Left colon (tissue), 2 donors: Measurements from ENCODE around the gene DENND4A. TPM values are rescaled to one million over a fixed set of nuclear protein-coding genes. Genes with fewer than 3 reads are reported as not detected.

Experiments
- ATAC-seq: fragments of 200-7000 bp; cut with Tn5 transposase; one replicate; pipeline ENCODE4 v1.9.1; 2020; ENCODE audit warnings: mild to moderate bottlenecking, moderate library complexity
- DNase-seq, 2 donors: peaks; one replicate each; pipeline ENCODE4 v3.0.0-alpha.2; 2020
- intact Hi-C, 2 donors: fragments of 100-400 bp; cut with DNase I in 1 of 2; cut with micrococcal nuclease in 1 of 2; formaldehyde crosslinking; loops; one replicate each; pipeline versions ENCODE4 v1.11.2 to v1.14.0; 2022; cut with DNase I, micrococcal nuclease
- total RNA-seq, 2 donors: library from RNA; stranded (reverse); fragmentation: NEBNext Ultra II Directional; extraction: Animal tissue kit (Norgen Biotek cat#: 25700); gene quantifications; one replicate each; pipeline ENCODE4 v1.2.1, GENCODE V29; 2021
- donor health status: DM: no; HTN: no; CAD: no.
- donor health status: DM: yes; HTN: yes; CAD: no.

The DENND4A gene
- total RNA-seq, 2 donors from 2014 or later, result 17.7 to 19.5 TPM

GRCh38 chr15:65730549-65731172 is 61.4 kb downstream of the DENND4A start:
- ATAC-seq, result no peak
- intact Hi-C loops, result no loop called here
- no peak for DNase-seq

- ATAC-seq (peak; percentile 79), DNase-seq (no peak)
- intact Hi-C loops, result no loop called here
Observed at GRCh38 chr15:65724464-65725215, 67.5 kb downstream of the DENND4A start.

- intact Hi-C loops, result no loop called here
- DNase-seq (peak in 1 of 2 donors; percentile 32), ATAC-seq (peak; percentile 88)
Observed at GRCh38 chr15:65723876-65724275, 68.2 kb downstream of the DENND4A start.

GRCh38 chr15:65722191-65722590 is 69.9 kb downstream of the DENND4A start:
- intact Hi-C loops, result no loop called here
- DNase-seq (no peak), ATAC-seq (no peak)

GRCh38 chr15:65712415-65712814 is 79.7 kb downstream of the DENND4A start:
- no peak for ATAC-seq
- no peak for DNase-seq
- intact Hi-C loops, result no loop called here

GRCh38 chr15:65695081-65695480 is 97.0 kb downstream of the DENND4A start:
- no peak for DNase-seq
- no peak for ATAC-seq
- intact Hi-C loops, result no loop called here

- ATAC-seq (no peak), DNase-seq (no peak)
Observed at GRCh38 chr15:65690778-65691177, 101.3 kb downstream of the DENND4A start.

GRCh38 chr15:65690173-65690572 is 101.9 kb downstream of the DENND4A start:
- no peak for DNase-seq
- no peak for ATAC-seq
- intact Hi-C loops, result no loop called here

More at GRCh38 chr15:65690778-65691177, 101.3 kb downstream of the DENND4A start:
- intact Hi-C loops, result no loop called here

- ATAC-seq (no peak), DNase-seq (no peak)
- intact Hi-C loops, result no loop called here
Observed at GRCh38 chr15:65688462-65688861, 103.6 kb downstream of the DENND4A start.

GRCh38 chr15:65682404-65682911 is 109.6 kb downstream of the DENND4A start:
- no peak for ATAC-seq
- intact Hi-C loops, result no loop called here

GRCh38 chr15:65680544-65680943 is 111.5 kb downstream of the DENND4A start:
- ATAC-seq (no peak), DNase-seq (no peak)
- intact Hi-C loops, result no loop called here

More at GRCh38 chr15:65682404-65682911, 109.6 kb downstream of the DENND4A start:
- DNase-seq, result no peak

GRCh38 chr15:65676123-65676522 is 116.0 kb downstream of the DENND4A start:
- ATAC-seq (no peak), DNase-seq (no peak)
- intact Hi-C loops, result no loop called here

GRCh38 chr15:65675551-65675950 is 116.5 kb downstream of the DENND4A start:
- no peak for ATAC-seq
- DNase-seq, result no peak
- intact Hi-C loops, result no loop called here

- DNase-seq, result no peak
- intact Hi-C loops, result no loop called here
- ATAC-seq, result no peak
Observed at GRCh38 chr15:65666257-65666656, 125.8 kb downstream of the DENND4A start.

- intact Hi-C loops, result no loop called here
- ATAC-seq, result no peak
- DNase-seq, result no peak
Observed at GRCh38 chr15:65663521-65663920, 128.6 kb downstream of the DENND4A start.

GRCh38 chr15:65660927-65661326 is 131.2 kb downstream of the DENND4A start:
- no peak for DNase-seq
- intact Hi-C loops, result no loop called here
- ATAC-seq, result no peak

GRCh38 chr15:65659502-65660052 is 132.5 kb downstream of the DENND4A start:
- DNase-seq (no peak), ATAC-seq (no peak)
- intact Hi-C loops, result no loop called here

- ATAC-seq, result no peak
- no peak for DNase-seq
- intact Hi-C loops, result no loop called here
Observed at GRCh38 chr15:65655457-65655856, 136.6 kb downstream of the DENND4A start.

GRCh38 chr15:65655026-65655425 is 137.1 kb downstream of the DENND4A start:
- DNase-seq (no peak), ATAC-seq (peak; percentile 65)
- intact Hi-C loops, result no loop called here
